Measurements from ENCODE around the gene CAMK2A. TPM values are rescaled to one million over a fixed set of nuclear protein-coding genes. Genes with fewer than 3 reads are reported as not detected.

Gene CAMK2A
- total RNA-seq, 2 experiments from 2014 or later = not detected

- intact Hi-C loops (cut with micrococcal nuclease; ENCODE audit: unreplicated experiment) = no loop called here
- Histone ChIP-seq H3K4me1 (ENCODE audit: insufficient read depth, low read length, poor library complexity, severe bottlenecking) (no peaks in the 10 kb centered on the region), H4K20me1 (ENCODE audit: insufficient read depth, low read length) (no peaks in the 10 kb centered on the region), H3K4me3 (ENCODE audit: low read depth, low read length, poor library complexity, severe bottlenecking) (no peak overlapping the region), H2AFZ (ENCODE audit: low read length) (no peak overlapping the region), H3K36me3 (ENCODE audit: insufficient read depth, low read length) (no peaks in the 10 kb centered on the region), H3K79me2 (ENCODE audit: insufficient read depth, low read depth, low read length) (no peaks in the 10 kb centered on the region), H3K9me2 (ENCODE audit: insufficient read depth, low read length) (no peaks in the 10 kb centered on the region), H3K9me3 (ENCODE audit: low read length) (no peaks in the 10 kb centered on the region), H3K27ac (ENCODE audit: low read depth, low read length, poor library complexity, severe bottlenecking) (no peak overlapping the region), H3K4me2 (ENCODE audit: low read length) (no peak overlapping the region)
- CTCF ChIA-PET (ENCODE audit: unreplicated experiment) = no interaction called here
- peak; percentile 14 for DNase-seq (ENCODE audit: low spot score)
- TF ChIP-seq CTCF (conservative IDR thresholded peaks at IDR 0.05; ENCODE audit: low read length) (no peak; the same call in 1 of the 2 replicates), EZH2phosphoT487 (IDR thresholded peaks at IDR 0.05; ENCODE audit: borderline replicate concordance, low read depth, low read length) (no peak)
- POLR2A ChIA-PET = no interaction called here
- no TSS peak for BruUV-seq (replicated peaks)
Observed at GRCh38 chr5:150286820-150287219, 2.8 kb downstream of the CAMK2A start.

- no peaks in the 10 kb centered on the region for H3K9me3 ChIP-seq (ENCODE audit: low read length)
- H3K27ac ChIP-seq (ENCODE audit: low read depth, low read length, poor library complexity, severe bottlenecking) = no peak overlapping the region
- H3K4me3 ChIP-seq (ENCODE audit: low read depth, low read length, poor library complexity, severe bottlenecking) = no peak overlapping the region
- no peaks in the 10 kb centered on the region for H3K4me1 ChIP-seq (ENCODE audit: insufficient read depth, low read length, poor library complexity, severe bottlenecking)
- H3K36me3 ChIP-seq (ENCODE audit: insufficient read depth, low read length) = no peaks in the 10 kb centered on the region
- ChIA-PET CTCF (ENCODE audit: unreplicated experiment) (interaction anchor here (0.6 kb wide), 1 partner anchor 8 kb away, joined by 3 read pairs; no protein-coding TSS in a partner anchor), POLR2A (no interaction called here)
- H2AFZ ChIP-seq (ENCODE audit: low read length) = no peak overlapping the region
- intact Hi-C loops (cut with micrococcal nuclease; ENCODE audit: unreplicated experiment) = no loop called here
- TF ChIP-seq EZH2phosphoT487 (IDR thresholded peaks at IDR 0.05; ENCODE audit: borderline replicate concordance, low read depth, low read length) = no peak
- TF ChIP-seq CTCF (conservative IDR thresholded peaks at IDR 0.05; ENCODE audit: low read length) = no peak
- no peak overlapping the region for H3K4me2 ChIP-seq (ENCODE audit: low read length)
- no TSS peak for BruUV-seq (replicated peaks)
- H3K79me2 ChIP-seq (ENCODE audit: insufficient read depth, low read depth, low read length) = no peaks in the 10 kb centered on the region
- DNase-seq (ENCODE audit: low spot score) = no peak
- H4K20me1 ChIP-seq (ENCODE audit: insufficient read depth, low read length) = no peaks in the 10 kb centered on the region
- no peaks in the 10 kb centered on the region for H3K9me2 ChIP-seq (ENCODE audit: insufficient read depth, low read length)
Observed at GRCh38 chr5:150285114-150285513, 4.5 kb downstream of the CAMK2A start.

GRCh38 chr5:150284311-150284710, 5.3 kb downstream of the CAMK2A start:
- H3K4me3 ChIP-seq (ENCODE audit: low read depth, low read length, poor library complexity, severe bottlenecking) = no peak overlapping the region
- H3K4me1 ChIP-seq (ENCODE audit: insufficient read depth, low read length, poor library complexity, severe bottlenecking) = no peaks in the 10 kb centered on the region
- no peaks in the 10 kb centered on the region for H3K36me3 ChIP-seq (ENCODE audit: insufficient read depth, low read length)
- ChIA-PET CTCF (ENCODE audit: unreplicated experiment) (no interaction called here), POLR2A (no interaction called here)
- H3K4me2 ChIP-seq (ENCODE audit: low read length) = no peak overlapping the region
- TF ChIP-seq EZH2phosphoT487 (IDR thresholded peaks at IDR 0.05; ENCODE audit: borderline replicate concordance, low read depth, low read length) (no peak), CTCF (conservative IDR thresholded peaks at IDR 0.05; ENCODE audit: low read length) (no peak)
- H3K9me2 ChIP-seq (ENCODE audit: insufficient read depth, low read length) = no peaks in the 10 kb centered on the region
- H3K27ac ChIP-seq (ENCODE audit: low read depth, low read length, poor library complexity, severe bottlenecking) = no peak overlapping the region
- no TSS peak for BruUV-seq (replicated peaks)
- no peaks in the 10 kb centered on the region for H3K9me3 ChIP-seq (ENCODE audit: low read length)
- DNase-seq (ENCODE audit: low spot score) = no peak
- no peaks in the 10 kb centered on the region for H4K20me1 ChIP-seq (ENCODE audit: insufficient read depth, low read length)
- no peaks in the 10 kb centered on the region for H3K79me2 ChIP-seq (ENCODE audit: insufficient read depth, low read depth, low read length)
- intact Hi-C loops (cut with micrococcal nuclease; ENCODE audit: unreplicated experiment) = no loop called here
- no peak overlapping the region for H2AFZ ChIP-seq (ENCODE audit: low read length)
